GM18867 (cell line): ENCODE results near the gene HAO2.

ENCODE experiments used
- ATAC-seq: cut with Tn5 transposase; IDR thresholded peaks from one replicate; pipeline ENCODE4 v1.9.1; 2021; ENCODE audit warnings: mild to moderate bottlenecking, moderate library complexity; ENCODE audit not compliant: unreplicated experiment

Gene HAO2

DNA sequence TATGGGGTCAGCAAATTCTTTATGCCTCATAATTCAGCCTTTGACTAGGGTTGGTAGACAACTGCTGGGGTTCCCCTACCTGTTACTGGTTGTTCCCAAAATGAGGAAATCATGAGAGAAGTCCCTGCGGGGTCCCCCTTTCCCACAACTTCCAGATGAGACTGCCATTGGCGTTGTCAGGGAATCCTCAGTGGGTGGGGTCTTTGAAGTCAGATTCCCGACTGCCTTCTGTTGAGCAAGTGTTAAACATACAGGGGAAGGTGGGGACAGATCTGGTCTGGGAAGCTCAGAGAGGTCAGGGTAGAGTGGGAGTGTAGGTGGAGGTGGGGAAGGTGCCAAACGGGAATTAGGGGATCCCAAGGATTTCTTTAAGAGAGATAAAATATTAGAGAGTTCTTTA is 61.1 kb downstream of the HAO2 start:
- ATAC-seq, result no peak

DNA sequence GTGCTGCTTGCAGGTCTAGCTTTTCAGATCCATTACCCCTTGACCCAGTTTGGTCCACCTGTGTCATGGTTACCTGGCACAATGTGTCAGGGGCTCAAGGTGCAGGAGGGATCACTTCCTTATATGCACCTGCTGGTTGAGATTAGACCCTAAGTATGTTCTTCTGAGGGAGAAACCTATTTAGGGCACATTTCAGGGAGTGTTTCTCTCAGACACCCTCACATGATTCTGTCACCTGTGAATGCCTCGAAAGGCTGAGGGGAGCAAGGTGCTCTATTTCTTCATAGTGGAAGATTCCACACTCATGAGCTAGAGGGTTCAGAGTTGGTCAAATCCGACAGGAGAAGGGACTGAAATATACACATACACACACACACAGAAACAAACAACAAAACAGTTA is 61.9 kb downstream of the HAO2 start:
- ATAC-seq, result no peak

DNA sequence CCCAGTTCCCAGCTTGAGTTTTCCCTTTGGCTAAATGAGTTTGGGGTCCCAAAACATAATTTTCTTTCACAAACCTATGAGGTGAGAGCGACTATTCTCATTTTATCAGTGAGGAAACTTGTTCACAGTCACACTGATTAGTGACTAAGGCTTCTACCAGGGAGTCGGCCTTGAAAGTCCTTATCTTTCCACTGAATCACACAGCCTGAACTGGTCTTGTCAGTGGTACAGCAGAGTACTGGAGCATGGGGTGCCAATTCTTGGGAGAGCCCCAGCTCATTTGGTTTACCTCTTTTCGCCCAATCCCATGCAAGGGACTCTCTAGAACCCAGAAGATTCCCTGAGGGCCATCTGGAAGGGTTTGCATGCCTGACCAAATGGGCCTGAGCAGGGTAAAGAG is 63.3 kb downstream of the HAO2 start:
- ATAC-seq, result no peak

DNA sequence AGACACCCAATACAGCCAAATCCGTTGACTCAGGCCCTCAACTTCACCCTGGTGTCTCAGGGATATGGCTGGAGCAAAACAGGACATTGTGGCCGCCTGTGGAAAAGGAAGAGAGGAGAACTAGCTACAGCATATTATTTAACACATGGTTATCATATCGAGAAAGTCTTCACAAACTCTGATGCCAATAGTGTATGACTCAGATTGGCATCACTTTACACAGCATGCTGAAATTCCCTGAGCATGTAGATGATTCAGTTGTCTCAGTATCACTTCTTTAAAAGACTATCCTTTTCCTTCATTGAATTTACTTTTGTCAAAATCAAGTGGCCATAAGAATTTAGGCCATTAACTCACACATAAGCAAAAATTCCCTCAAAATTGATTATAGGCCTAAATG is 66.5 kb downstream of the HAO2 start:
- ATAC-seq, result no peak

DNA sequence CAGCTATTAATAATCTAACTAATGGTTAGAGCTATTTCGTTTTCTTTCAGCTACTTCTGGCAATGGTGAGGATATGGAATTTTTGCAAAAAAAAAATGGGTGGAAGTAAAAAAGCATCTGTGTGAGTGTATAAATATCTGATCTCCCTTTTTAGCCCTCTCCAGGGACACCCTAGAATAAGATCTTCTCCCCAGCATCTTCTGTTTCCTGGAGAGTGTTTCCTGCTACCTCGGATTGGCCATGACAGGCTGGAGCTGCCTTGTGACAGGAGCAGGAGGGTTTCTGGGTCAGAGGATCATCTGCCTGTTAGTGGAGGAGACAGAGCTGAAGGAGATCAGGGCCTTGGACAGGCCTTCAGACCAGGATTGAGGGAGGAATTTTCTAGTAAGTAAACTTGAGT is 70.2 kb downstream of the HAO2 start:
- ATAC-seq, result no peak

DNA sequence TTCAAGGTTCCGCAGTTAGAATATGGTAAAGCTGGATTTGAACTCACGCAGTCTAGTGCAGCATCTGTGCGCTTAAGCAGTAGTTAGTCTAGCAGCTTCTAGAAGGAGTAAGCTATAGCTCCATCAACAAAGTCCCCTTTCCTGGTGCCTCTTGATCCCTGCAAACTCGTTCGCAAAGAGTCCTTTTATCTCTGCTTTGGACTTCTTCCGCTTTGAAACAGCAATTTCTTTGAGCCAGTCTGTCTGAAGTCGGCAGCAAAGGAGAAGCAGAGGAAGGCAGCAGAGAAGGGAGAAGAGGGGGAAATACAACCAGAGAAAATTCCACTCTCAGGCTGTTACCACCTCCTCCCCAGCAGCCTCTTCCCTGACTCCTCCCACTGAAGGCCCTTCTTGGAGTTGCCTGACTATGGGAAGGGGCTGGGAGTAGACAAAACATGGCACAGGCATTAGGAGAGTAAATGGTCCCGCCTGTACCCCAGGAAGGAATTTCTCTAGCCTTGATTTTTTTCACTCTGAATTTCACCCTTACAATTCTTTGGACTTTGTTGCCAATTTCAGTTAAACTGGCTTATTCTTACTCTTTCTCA is 72.2 kb downstream of the HAO2 start:
- no peak for ATAC-seq

DNA sequence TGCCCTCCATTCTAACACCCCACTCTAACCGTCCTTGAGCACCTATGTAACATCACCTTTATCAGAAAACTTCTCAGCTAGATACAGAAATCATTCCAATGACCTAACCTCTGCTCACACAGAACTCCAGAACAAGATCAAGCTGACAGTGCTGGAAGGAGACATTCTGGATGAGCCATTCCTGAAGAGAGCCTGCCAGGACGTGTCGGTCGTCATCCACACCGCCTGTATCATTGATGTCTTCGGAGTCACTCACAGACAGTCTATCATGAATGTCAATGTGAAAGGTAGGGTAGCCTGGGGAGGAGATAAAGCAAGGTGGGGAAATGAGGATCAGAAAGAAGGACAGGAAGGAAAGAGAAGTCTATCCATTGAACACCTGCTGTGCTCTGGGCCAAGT is 74.2 kb downstream of the HAO2 start:
- no peak for ATAC-seq
